NCI-H128 (cell line): Measurements from ENCODE around the gene ST6GALNAC6.
"Not testable (repeated sequence)": the region's sequence is repeated elsewhere in the genome, so short reads cannot be mapped to it uniquely, and the experiment has no call there.

ENCODE experiments used
- DNase-seq: peaks from one replicate; lab custom pipeline; 2025; ENCODE audit not compliant: unreplicated experiment; lab: John Stamatoyannopoulos, UW

ST6GALNAC6 gene

GRCh38 chr9:127876026-127876763 is 23.2 kb downstream of the ST6GALNAC6 start:
- no peak for DNase-seq

GRCh38 chr9:127875306-127875966 is 24.0 kb downstream of the ST6GALNAC6 start:
- no peak for DNase-seq

- DNase-seq = no peak
Observed at GRCh38 chr9:127874301-127875221, 24.8 kb downstream of the ST6GALNAC6 start.

- DNase-seq = no peak
Observed at GRCh38 chr9:127873886-127874285, 25.5 kb downstream of the ST6GALNAC6 start.

- no peak for DNase-seq
Observed at GRCh38 chr9:127873223-127873691, 26.1 kb downstream of the ST6GALNAC6 start.

GRCh38 chr9:127872369-127873222 is 26.8 kb downstream of the ST6GALNAC6 start:
- no peak for DNase-seq

GRCh38 chr9:127871531-127871930 is 27.9 kb downstream of the ST6GALNAC6 start:
- no peak for DNase-seq

GRCh38 chr9:127870887-127871286 is 28.5 kb downstream of the ST6GALNAC6 start:
- DNase-seq = no peak

- not testable (repeated sequence) for DNase-seq
Observed at GRCh38 chr9:127870153-127870491, 29.3 kb downstream of the ST6GALNAC6 start.

GRCh38 chr9:127869310-127870152 is 29.9 kb downstream of the ST6GALNAC6 start:
- DNase-seq = peak; percentile 61

- DNase-seq = no peak
Observed at GRCh38 chr9:127868278-127868902, 31.0 kb downstream of the ST6GALNAC6 start.

- DNase-seq = no peak
Observed at GRCh38 chr9:127867356-127868277, 31.8 kb downstream of the ST6GALNAC6 start.

- DNase-seq = no peak
Observed at GRCh38 chr9:127866535-127866934, 32.9 kb downstream of the ST6GALNAC6 start.

GRCh38 chr9:127865645-127866464 is 33.5 kb downstream of the ST6GALNAC6 start:
- no peak for DNase-seq

- no peak for DNase-seq
Observed at GRCh38 chr9:127863191-127863621, 36.2 kb downstream of the ST6GALNAC6 start.

- DNase-seq = no peak
Observed at GRCh38 chr9:127862075-127863011, 37.1 kb downstream of the ST6GALNAC6 start.
